H9 (cell line): ENCODE results near the gene MOB3C. TPM values are rescaled to one million over a fixed set of nuclear protein-coding genes. Genes with fewer than 3 reads are reported as not detected.

Source experiments
- DNase-seq: peaks from one replicate; pipeline ENCODE4 v3.0.0-alpha.2; 2017
- H2AFZ ChIP-seq: one replicate; pipeline ENCODE4 v1.6.1; 2013; ENCODE audit warnings: mild to moderate bottlenecking, low read length, control low read depth, moderate library complexity
- H2AK5ac ChIP-seq: 2 replicates; pipeline ENCODE4 v1.6.1; 2013; ENCODE audit warnings: low read length, control low read depth, mixed read lengths; ENCODE audit not compliant: insufficient read length
- H2BK120ac ChIP-seq: one replicate; pipeline ENCODE4 v1.6.1; 2013; ENCODE audit warnings: low read depth, mild to moderate bottlenecking, low read length, control low read depth, inconsistent platforms; ENCODE audit not compliant: poor library complexity, severe bottlenecking
- H2BK12ac ChIP-seq: 2 replicates; pipeline ENCODE4 v1.6.1; 2013; ENCODE audit warnings: low read length, control low read depth, mixed read lengths, low read depth; ENCODE audit not compliant: insufficient read length
- H2BK15ac ChIP-seq: 2 replicates; pipeline ENCODE4 v1.6.1; 2013; ENCODE audit warnings: low read depth, low read length, control low read depth
- H2BK20ac ChIP-seq: one replicate; pipeline ENCODE4 v1.6.1; 2013; ENCODE audit warnings: low read depth, mild to moderate bottlenecking, low read length, control low read depth, inconsistent platforms; ENCODE audit not compliant: poor library complexity, severe bottlenecking
- H2BK5ac ChIP-seq: 2 replicates; pipeline ENCODE4 v1.6.1; 2013; ENCODE audit warnings: low read length, control low read depth, mixed read lengths; ENCODE audit not compliant: insufficient read length
- H3K14ac ChIP-seq: 2 replicates; pipeline ENCODE4 v1.6.1; 2013; ENCODE audit warnings: low read length, control low read depth; ENCODE audit not compliant: insufficient read depth
- H3K18ac ChIP-seq: 2 replicates; pipeline ENCODE4 v1.6.1; 2013; ENCODE audit warnings: low read depth, mild to moderate bottlenecking, mixed read lengths, low read length, control low read depth; ENCODE audit not compliant: insufficient read length
- H3K23ac ChIP-seq: 2 replicates; pipeline ENCODE4 v1.6.1; 2013; ENCODE audit warnings: low read length, control low read depth, mixed read lengths, low read depth; ENCODE audit not compliant: insufficient read length
- H3K23me2 ChIP-seq: 2 replicates; pipeline ENCODE4 v1.6.1; 2013; ENCODE audit warnings: low read depth, mild to moderate bottlenecking, mixed read lengths, low read length, control low read depth; ENCODE audit not compliant: insufficient read length, poor library complexity, severe bottlenecking
- H3K27ac ChIP-seq: 2 replicates; pipeline ENCODE4 v1.5.1; 2013; ENCODE audit warnings: low read length, control low read depth, mixed read lengths, low read depth; ENCODE audit not compliant: insufficient read length
- H3K27me3 ChIP-seq: 2 replicates; pipeline ENCODE4 v1.6.1; 2013; ENCODE audit warnings: low read length, control low read depth, inconsistent platforms; ENCODE audit not compliant: insufficient read depth
- H3K4ac ChIP-seq: 2 replicates; pipeline ENCODE4 v1.6.1; 2013; ENCODE audit warnings: low read depth, mild to moderate bottlenecking, control low read depth, inconsistent platforms, low read length, moderate library complexity
- H3K4me1 ChIP-seq: 2 replicates; pipeline ENCODE4 v1.6.1; 2013; ENCODE audit warnings: low read length, control low read depth, inconsistent platforms; ENCODE audit not compliant: insufficient read depth
- H3K4me2 ChIP-seq: 2 replicates; pipeline ENCODE4 v1.6.1; 2013; ENCODE audit warnings: low read length, control low read depth, mixed read lengths; ENCODE audit not compliant: insufficient read length, insufficient read depth
- H3K56ac ChIP-seq: 2 replicates; pipeline ENCODE4 v1.6.1; 2013; ENCODE audit warnings: low read depth, mild to moderate bottlenecking, mixed read lengths, low read length, control low read depth; ENCODE audit not compliant: insufficient read length
- H3K79me1 ChIP-seq: 2 replicates; pipeline ENCODE4 v1.6.1; 2013; ENCODE audit warnings: low read depth, mild to moderate bottlenecking, moderate library complexity, low read length, control low read depth, inconsistent platforms; ENCODE audit not compliant: insufficient read depth, poor library complexity, severe bottlenecking
- H3K79me2 ChIP-seq: 2 replicates; pipeline ENCODE4 v1.6.1; 2013; ENCODE audit warnings: low read length, control low read depth, inconsistent platforms; ENCODE audit not compliant: insufficient read depth
- H3K9ac ChIP-seq: 2 replicates; pipeline ENCODE4 v1.6.1; 2013; ENCODE audit warnings: low read length, control low read depth, mixed read lengths; ENCODE audit not compliant: insufficient read length; ENCODE audit errors: extremely low read depth
- H3K9me3 ChIP-seq: one replicate; pipeline ENCODE4 v1.6.1; 2013; ENCODE audit warnings: low read depth, low read length, inconsistent platforms; ENCODE audit not compliant: control insufficient read depth
- H3T11ph ChIP-seq: one replicate; pipeline ENCODE4 v1.6.1; 2013; ENCODE audit warnings: mild to moderate bottlenecking, low read length, control low read depth, inconsistent platforms
- H4K20me1 ChIP-seq: one replicate; pipeline ENCODE4 v1.6.1; 2013; ENCODE audit not compliant: control insufficient read depth, insufficient read length, insufficient read depth
- H4K5ac ChIP-seq: 2 replicates; pipeline ENCODE4 v1.6.1; 2013; ENCODE audit warnings: low read depth, mild to moderate bottlenecking, mixed read lengths, low read length, control low read depth; ENCODE audit not compliant: insufficient read length
- H4K8ac ChIP-seq: replicated peaks from 2 replicates; pipeline ENCODE4 v1.6.1; 2013; ENCODE audit warnings: low read length, control low read depth, mixed read lengths, low read depth; ENCODE audit not compliant: insufficient read length
- H4K91ac ChIP-seq: 2 replicates; pipeline ENCODE4 v1.6.1; 2013; ENCODE audit warnings: low read depth, mild to moderate bottlenecking, moderate library complexity, mixed read lengths, low read length, control low read depth; ENCODE audit not compliant: insufficient read length
- H3K27ac Mint-ChIP-seq, 3 experiments: 2 replicates in 2 of 3; 3 replicates in 1 of 3; pipeline ENCODE4 v1.8.0; 2020 to 2021; ENCODE audit warnings: mixed read lengths in 3 of 3, mild to moderate bottlenecking in 1 of 3, moderate library complexity in 1 of 3
- H3K27me3 Mint-ChIP-seq: 2 replicates; pipeline ENCODE4 v1.8.0; 2021; ENCODE audit warnings: low read depth, mild to moderate bottlenecking, moderate library complexity, mixed read lengths
- H3K36me3 Mint-ChIP-seq, 3 experiments: 2 replicates in 2 of 3; 3 replicates in 1 of 3; pipeline ENCODE4 v1.8.0; 2020 to 2021; ENCODE audit warnings: low read depth in 3 of 3, mixed read lengths in 3 of 3; ENCODE audit not compliant: insufficient read depth in 1 of 3
- H3K4me1 Mint-ChIP-seq, 2 experiments: 2 replicates each; pipeline ENCODE4 v1.8.0; 2020; ENCODE audit warnings: mixed read lengths in 2 of 2
- H3K4me3 Mint-ChIP-seq, 2 experiments: 2 replicates in 1 of 2; 3 replicates in 1 of 2; pipeline ENCODE4 v1.8.0; 2020 to 2021; ENCODE audit warnings: mild to moderate bottlenecking in 2 of 2, mixed read lengths in 2 of 2, moderate library complexity in 1 of 2
- H3K9me3 Mint-ChIP-seq, 2 experiments: 2 replicates in 1 of 2; 3 replicates in 1 of 2; pipeline ENCODE4 v1.8.0; 2020; ENCODE audit warnings: mild to moderate bottlenecking in 2 of 2, mixed read lengths in 2 of 2, moderate library complexity in 1 of 2
- WGBS: extraction: QIAGEN DNeasy Blood & Tissue Kit; methylation state at CpG from one replicate; pipeline ENCODE4 v1.1.7; 2013; ENCODE audit warnings: missing lambda C conversion rate, low lambda C conversion rate, mixed read lengths; ENCODE audit not compliant: insufficient read length; ENCODE audit errors: extremely low coverage; 5-methylcytosine and 5-hydroxymethylcytosine counted together
- total RNA-seq: library from RNA; stranded (reverse); gene quantifications from 2 replicates; pipeline ENCODE4 v1.2.1, GENCODE V29; 2021
- TF ChIP-seq, protein P1 (sequence below): fragments of 200-600 bp; sonication (generic); conservative IDR thresholded peaks from 3 replicates; pipeline ENCODE4 v1.8.0; 2021; ENCODE audit warnings: antibody characterized with exemption, mild to moderate bottlenecking

Gene MOB3C
- total RNA-seq, 1 experiment from 2014 or later, result 3.2 TPM

DNA sequence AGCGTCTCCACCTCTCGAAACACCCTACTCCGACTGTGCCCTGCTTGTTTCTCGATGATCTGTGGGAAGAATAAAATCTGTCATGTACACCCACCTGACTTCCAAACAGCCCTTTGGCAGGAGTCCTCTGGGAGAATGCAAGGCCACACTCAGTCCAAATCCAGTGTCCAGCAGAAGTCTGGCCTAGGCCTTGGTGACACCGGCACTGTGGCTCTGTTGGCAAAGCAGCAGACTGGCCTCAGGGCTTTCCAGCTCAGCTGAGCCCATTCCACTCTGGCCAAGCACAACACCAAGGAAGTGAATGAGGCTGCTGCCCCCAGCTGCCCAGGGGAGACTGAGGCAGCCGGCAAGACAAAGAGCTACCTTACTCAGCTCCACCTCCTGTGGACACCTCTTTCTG, 40.0 kb downstream of the MOB3C start:
- H3K79me1 ChIP-seq, result no peaks in the 10 kb centered on the region
- Mint-ChIP-seq H3K36me3 (peaks cover 0 to 10% (median 5%) of the 10 kb centered on the region in 3 experiments; a peak in 4 of 7 replicates), H3K9me3 (no peaks in the 10 kb centered on the region), H3K27me3 (no peaks in the 10 kb centered on the region), H3K27ac (peak overlapping the region in 1 of 3 experiments; percentile 22; a peak in 2 of 7 replicates), H3K4me1 (peaks cover 24 to 34% of the 10 kb centered on the region in 2 experiments), H3K4me3 (no peak overlapping the region)
- no CpG with 5 or more reads among the region's 6 CpGs for WGBS
- no peak overlapping the region for H3K18ac ChIP-seq
- H4K8ac ChIP-seq, result no peak overlapping the region
- H3K27me3 ChIP-seq, result no peaks in the 10 kb centered on the region
- H4K5ac ChIP-seq, result no peak overlapping the region
- no peak overlapping the region for H3K23ac ChIP-seq
- no peak overlapping the region for H2BK20ac ChIP-seq
- no peaks in the 10 kb centered on the region for H4K20me1 ChIP-seq
- H2AFZ ChIP-seq, result no peak overlapping the region
- H2AK5ac ChIP-seq, result no peak overlapping the region
- H3K79me2 ChIP-seq, result no peaks in the 10 kb centered on the region
- no peak overlapping the region for H4K91ac ChIP-seq
- no peaks in the 10 kb centered on the region for H3K9me3 ChIP-seq
- no peak overlapping the region for H2BK5ac ChIP-seq
- no peaks in the 10 kb centered on the region; the same call in 1 of the 2 replicates for H3K4me1 ChIP-seq
- no peak overlapping the region for H3K56ac ChIP-seq
- no peak overlapping the region for H3K27ac ChIP-seq
- H3T11ph ChIP-seq, result no peak overlapping the region
- H2BK15ac ChIP-seq, result no peak overlapping the region
- DNase-seq, result no peak
- no peak overlapping the region for H3K4me2 ChIP-seq
- H2BK120ac ChIP-seq, result no peak overlapping the region
- H3K14ac ChIP-seq, result no peak overlapping the region
- no peak overlapping the region for H3K4ac ChIP-seq
- H3K23me2 ChIP-seq, result peaks cover 2% of the 10 kb centered on the region
- no peak overlapping the region for H3K9ac ChIP-seq
- TF ChIP-seq, protein P1, sequence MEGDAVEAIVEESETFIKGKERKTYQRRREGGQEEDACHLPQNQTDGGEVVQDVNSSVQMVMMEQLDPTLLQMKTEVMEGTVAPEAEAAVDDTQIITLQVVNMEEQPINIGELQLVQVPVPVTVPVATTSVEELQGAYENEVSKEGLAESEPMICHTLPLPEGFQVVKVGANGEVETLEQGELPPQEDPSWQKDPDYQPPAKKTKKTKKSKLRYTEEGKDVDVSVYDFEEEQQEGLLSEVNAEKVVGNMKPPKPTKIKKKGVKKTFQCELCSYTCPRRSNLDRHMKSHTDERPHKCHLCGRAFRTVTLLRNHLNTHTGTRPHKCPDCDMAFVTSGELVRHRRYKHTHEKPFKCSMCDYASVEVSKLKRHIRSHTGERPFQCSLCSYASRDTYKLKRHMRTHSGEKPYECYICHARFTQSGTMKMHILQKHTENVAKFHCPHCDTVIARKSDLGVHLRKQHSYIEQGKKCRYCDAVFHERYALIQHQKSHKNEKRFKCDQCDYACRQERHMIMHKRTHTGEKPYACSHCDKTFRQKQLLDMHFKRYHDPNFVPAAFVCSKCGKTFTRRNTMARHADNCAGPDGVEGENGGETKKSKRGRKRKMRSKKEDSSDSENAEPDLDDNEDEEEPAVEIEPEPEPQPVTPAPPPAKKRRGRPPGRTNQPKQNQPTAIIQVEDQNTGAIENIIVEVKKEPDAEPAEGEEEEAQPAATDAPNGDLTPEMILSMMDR, result no peak
- H2BK12ac ChIP-seq, result no peak overlapping the region
